HepG2 (cell line): ENCODE data around the gene KLRG1. TPM values are rescaled to one million over a fixed set of nuclear protein-coding genes. Genes with fewer than 3 reads are reported as not detected.

Experiments
- BRF2 ChIP-seq: sonication (generic); formaldehyde crosslinking; IDR thresholded peaks from 2 replicates; pipeline ENCODE4 v1.8.1; 2022; ENCODE audit warnings: mild to moderate bottlenecking, missing genetic modification reagents
- ESRRA ChIP-seq: sonication (generic); formaldehyde crosslinking; IDR thresholded peaks from 2 replicates; pipeline ENCODE4 v1.5.1; 2020; ENCODE audit warnings: mild to moderate bottlenecking, low read depth, missing genetic modification reagents
- GZF1 ChIP-seq: sonication (generic); formaldehyde crosslinking; IDR thresholded peaks from 2 replicates; pipeline ENCODE4 v1.5.1; 2020; ENCODE audit warnings: mild to moderate bottlenecking, missing genetic modification reagents
- HMGXB4 ChIP-seq, 2 experiments: sonication (generic) in 1 of 2; formaldehyde crosslinking in 1 of 2; IDR thresholded peaks; 2 replicates each; pipeline versions ENCODE4 v1.4.0 to v1.6.1; 2018 to 2020; ENCODE audit warnings: missing genetic modification reagents in 2 of 2, borderline replicate concordance in 1 of 2, low read depth in 1 of 2, mild to moderate bottlenecking in 1 of 2, missing biosample characterization in 1 of 2
- KAT7 ChIP-seq: IDR thresholded peaks from 2 replicates; pipeline ENCODE4 v1.6.1; 2018; ENCODE audit warnings: borderline replicate concordance, missing compliant biosample characterization
- KMT2B ChIP-seq: IDR thresholded peaks from 2 replicates; pipeline ENCODE4 v1.6.1; 2016; ENCODE audit warnings: missing genetic modification reagents, missing compliant biosample characterization
- MAFK ChIP-seq, 2 experiments: IDR thresholded peaks in 1 of 2; conservative IDR thresholded peaks in 1 of 2; 2 replicates each; pipeline ENCODE4 v1.6.1; 2011; ENCODE audit warnings: improper control_type of control experiment in 2 of 2, low read length in 2 of 2
- NCOA1 ChIP-seq: sonication (generic); formaldehyde crosslinking; IDR thresholded peaks from 2 replicates; pipeline ENCODE4 v1.9.0; 2021; ENCODE audit warnings: missing genetic modification reagents
- PCBP1 ChIP-seq: fragments of 200-400 bp; formaldehyde crosslinking; IDR thresholded peaks from 2 replicates; pipeline ENCODE4 v1.6.1; 2017; ENCODE audit warnings: mild to moderate bottlenecking, low read depth, low read length, borderline replicate concordance
- SNAPC2 ChIP-seq: sonication (generic); formaldehyde crosslinking; IDR thresholded peaks from 2 replicates; pipeline ENCODE4 v1.8.1; 2022; ENCODE audit warnings: mild to moderate bottlenecking, missing genetic modification reagents
- ZNF160 ChIP-seq: sonication (generic); formaldehyde crosslinking; IDR thresholded peaks from 2 replicates; pipeline ENCODE4 v1.8.0; 2022; ENCODE audit warnings: mild to moderate bottlenecking, inconsistent platforms, missing genetic modification reagents
- ZNF317 ChIP-seq: sonication (generic); formaldehyde crosslinking; IDR thresholded peaks from 2 replicates; pipeline ENCODE4 v1.5.0; 2020; ENCODE audit warnings: mild to moderate bottlenecking, missing genetic modification reagents
- ZNF337 ChIP-seq: sonication (generic); formaldehyde crosslinking; IDR thresholded peaks from 2 replicates; pipeline ENCODE4 v1.5.1; 2020; ENCODE audit warnings: missing genetic modification reagents, low read depth, mild to moderate bottlenecking, borderline replicate concordance
- ZNF354B ChIP-seq: sonication (generic); formaldehyde crosslinking; IDR thresholded peaks from 2 replicates; pipeline ENCODE4 v1.8.0; 2022; ENCODE audit warnings: mild to moderate bottlenecking, missing genetic modification reagents
- ZNF580 ChIP-seq: IDR thresholded peaks from 2 replicates; pipeline ENCODE4 v1.6.1; 2016; ENCODE audit warnings: low read depth, borderline replicate concordance
- ZNF678 ChIP-seq: sonication (generic); formaldehyde crosslinking; IDR thresholded peaks from 2 replicates; pipeline ENCODE4 v1.4.0; 2020; ENCODE audit warnings: mild to moderate bottlenecking, missing genetic modification reagents
- ZNF782 ChIP-seq: sonication (generic); formaldehyde crosslinking; IDR thresholded peaks from 2 replicates; pipeline ENCODE4 v1.4.0; 2020; ENCODE audit warnings: missing genetic modification reagents, mild to moderate bottlenecking, borderline replicate concordance
- polyA plus RNA-seq, 8 experiments: library from polyadenylated mRNA; depleted of rRNA in 3 of 8; stranded (reverse) in 7 of 8; unstranded in 1 of 8; fragments of >200 nt; fragmentation: Illumina TruSeq in 4 of 8; extraction: Trizol in 4 of 8; gene quantifications; 2 replicates each; pipeline versions ENCODE4 v1.2.1 to v1.2.3, GENCODE V29; 2011 to 2016; ENCODE audit warnings: low read depth in 4 of 8, missing spikeins in 1 of 8, mixed read lengths in 1 of 8; ENCODE audit not compliant: insufficient read depth in 1 of 8
- total RNA-seq, 5 experiments: library from RNA; depleted of rRNA; stranded (reverse); fragments of >200 nt; fragmentation: Illumina TruSeq; extraction: Trizol; gene quantifications; 2 replicates each; pipeline ENCODE4 v1.2.3, GENCODE V29; 2016; ENCODE audit warnings: low read depth in 1 of 5
- TF ChIP-seq, protein P1 (sequence below): IDR thresholded peaks from 2 replicates; pipeline ENCODE4 v1.6.1; 2016; ENCODE audit warnings: control low read depth
- TF ChIP-seq, protein P2 (sequence below): conservative IDR thresholded peaks from 2 replicates; pipeline ENCODE4 v1.6.1; 2018; ENCODE audit warnings: missing genetic modification reagents
- TF ChIP-seq, protein P3 (sequence below): sonication (generic); formaldehyde crosslinking; IDR thresholded peaks from 2 replicates; pipeline ENCODE4 v1.5.1; 2020; ENCODE audit warnings: mild to moderate bottlenecking, missing genetic modification reagents, moderate library complexity

KLRG1 gene
- total and polyA plus RNA-seq, 2 of the 13 experiments (the other 11 are each of a cell fraction or from before 2014, with no cell fraction given), result 1.2 to 1.7 TPM

DNA sequence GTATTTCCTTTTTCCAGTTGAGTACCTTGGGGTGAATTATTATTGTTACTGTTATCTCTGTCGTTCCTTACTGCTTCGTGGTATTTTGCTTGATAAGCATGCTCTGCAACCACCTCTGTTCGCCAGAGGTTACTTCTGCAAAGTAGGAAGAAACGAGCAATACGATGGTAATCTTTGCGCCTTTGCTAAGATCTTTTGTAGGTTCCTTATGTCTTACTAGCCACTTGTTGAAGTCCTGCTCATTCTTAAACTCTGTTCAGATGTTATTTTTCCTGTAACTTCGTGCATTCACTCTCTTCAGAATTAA is 39.2 kb upstream of the KLRG1 start (continued):
- TF ChIP-seq, protein P1, sequence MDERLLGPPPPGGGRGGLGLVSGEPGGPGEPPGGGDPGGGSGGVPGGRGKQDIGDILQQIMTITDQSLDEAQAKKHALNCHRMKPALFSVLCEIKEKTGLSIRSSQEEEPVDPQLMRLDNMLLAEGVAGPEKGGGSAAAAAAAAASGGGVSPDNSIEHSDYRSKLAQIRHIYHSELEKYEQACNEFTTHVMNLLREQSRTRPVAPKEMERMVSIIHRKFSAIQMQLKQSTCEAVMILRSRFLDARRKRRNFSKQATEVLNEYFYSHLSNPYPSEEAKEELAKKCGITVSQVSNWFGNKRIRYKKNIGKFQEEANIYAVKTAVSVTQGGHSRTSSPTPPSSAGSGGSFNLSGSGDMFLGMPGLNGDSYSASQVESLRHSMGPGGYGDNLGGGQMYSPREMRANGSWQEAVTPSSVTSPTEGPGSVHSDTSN (CRISPR knock-in tag), result no peak
- TF ChIP-seq MAFK (conservative IDR thresholded peaks at IDR 0.05 in 1 of 2, IDR thresholded peaks at IDR 0.05 in 1 of 2; ENCODE audit: low read length in 2 of 2) (peak; percentile 19 to 27; a peak in 1 of 4 replicates), KMT2B (CRISPR knock-in tag) (peak; percentile 3; the same call in 1 of the 2 replicates), ZNF160 (CRISPR knock-in tag) (0 out of 2 replicates have a peak, but pooled peaks have one; percentile 10), HMGXB4 (CRISPR knock-in tag; IDR thresholded peaks at IDR 0.05; ENCODE audit: borderline replicate concordance in 1 of 2, low read depth in 1 of 2) (peak in 1 of 2 experiments; percentile 2; a peak in 1 of 4 replicates), SNAPC2 (CRISPR knock-in tag) (no peak; the same call in 1 of the 2 replicates), ZNF317 (CRISPR knock-in tag) (0 out of 2 replicates have a peak, but pooled peaks have one; percentile 5), NCOA1 (CRISPR knock-in tag) (0 out of 2 replicates have a peak, but pooled peaks have one; percentile 13), ESRRA (0 out of 2 replicates have a peak, but pooled peaks have one; percentile 44), KAT7 (CRISPR knock-in tag) (no peak), ZNF678 (CRISPR knock-in tag) (0 out of 2 replicates have a peak, but pooled peaks have one; percentile 30), GZF1 (CRISPR knock-in tag) (no peak; the same call in 1 of the 2 replicates), ZNF337 (CRISPR knock-in tag) (peak; percentile 48; the same call in 1 of the 2 replicates), ZNF580 (no peak), ZNF782 (CRISPR knock-in tag) (0 out of 2 replicates have a peak, but pooled peaks have one; percentile 73), PCBP1 (no peak), BRF2 (CRISPR knock-in tag) (no peak), ZNF354B (CRISPR knock-in tag) (no peak)
- TF ChIP-seq, protein P2, sequence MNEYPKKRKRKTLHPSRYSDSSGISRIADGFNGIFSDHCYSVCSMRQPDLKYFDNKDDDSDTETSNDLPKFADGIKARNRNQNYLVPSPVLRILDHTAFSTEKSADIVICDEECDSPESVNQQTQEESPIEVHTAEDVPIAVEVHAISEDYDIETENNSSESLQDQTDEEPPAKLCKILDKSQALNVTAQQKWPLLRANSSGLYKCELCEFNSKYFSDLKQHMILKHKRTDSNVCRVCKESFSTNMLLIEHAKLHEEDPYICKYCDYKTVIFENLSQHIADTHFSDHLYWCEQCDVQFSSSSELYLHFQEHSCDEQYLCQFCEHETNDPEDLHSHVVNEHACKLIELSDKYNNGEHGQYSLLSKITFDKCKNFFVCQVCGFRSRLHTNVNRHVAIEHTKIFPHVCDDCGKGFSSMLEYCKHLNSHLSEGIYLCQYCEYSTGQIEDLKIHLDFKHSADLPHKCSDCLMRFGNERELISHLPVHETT (CRISPR knock-in tag), result no peak
- TF ChIP-seq, protein P3, sequence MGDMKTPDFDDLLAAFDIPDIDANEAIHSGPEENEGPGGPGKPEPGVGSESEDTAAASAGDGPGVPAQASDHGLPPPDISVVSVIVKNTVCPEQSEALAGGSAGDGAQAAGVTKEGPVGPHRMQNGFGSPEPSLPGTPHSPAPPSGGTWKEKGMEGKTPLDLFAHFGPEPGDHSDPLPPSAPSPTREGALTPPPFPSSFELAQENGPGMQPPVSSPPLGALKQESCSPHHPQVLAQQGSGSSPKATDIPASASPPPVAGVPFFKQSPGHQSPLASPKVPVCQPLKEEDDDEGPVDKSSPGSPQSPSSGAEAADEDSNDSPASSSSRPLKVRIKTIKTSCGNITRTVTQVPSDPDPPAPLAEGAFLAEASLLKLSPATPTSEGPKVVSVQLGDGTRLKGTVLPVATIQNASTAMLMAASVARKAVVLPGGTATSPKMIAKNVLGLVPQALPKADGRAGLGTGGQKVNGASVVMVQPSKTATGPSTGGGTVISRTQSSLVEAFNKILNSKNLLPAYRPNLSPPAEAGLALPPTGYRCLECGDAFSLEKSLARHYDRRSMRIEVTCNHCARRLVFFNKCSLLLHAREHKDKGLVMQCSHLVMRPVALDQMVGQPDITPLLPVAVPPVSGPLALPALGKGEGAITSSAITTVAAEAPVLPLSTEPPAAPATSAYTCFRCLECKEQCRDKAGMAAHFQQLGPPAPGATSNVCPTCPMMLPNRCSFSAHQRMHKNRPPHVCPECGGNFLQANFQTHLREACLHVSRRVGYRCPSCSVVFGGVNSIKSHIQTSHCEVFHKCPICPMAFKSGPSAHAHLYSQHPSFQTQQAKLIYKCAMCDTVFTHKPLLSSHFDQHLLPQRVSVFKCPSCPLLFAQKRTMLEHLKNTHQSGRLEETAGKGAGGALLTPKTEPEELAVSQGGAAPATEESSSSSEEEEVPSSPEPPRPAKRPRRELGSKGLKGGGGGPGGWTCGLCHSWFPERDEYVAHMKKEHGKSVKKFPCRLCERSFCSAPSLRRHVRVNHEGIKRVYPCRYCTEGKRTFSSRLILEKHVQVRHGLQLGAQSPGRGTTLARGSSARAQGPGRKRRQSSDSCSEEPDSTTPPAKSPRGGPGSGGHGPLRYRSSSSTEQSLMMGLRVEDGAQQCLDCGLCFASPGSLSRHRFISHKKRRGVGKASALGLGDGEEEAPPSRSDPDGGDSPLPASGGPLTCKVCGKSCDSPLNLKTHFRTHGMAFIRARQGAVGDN (CRISPR knock-in tag), result 0 out of 2 replicates have a peak, but pooled peaks have one; percentile 37
